ENCODE results near the gene SHC3.

Gene SHC3

GRCh38 chr9:88975966-88976889, 202.4 kb downstream of the SHC3 start:
- DNase-seq, result no peak

GRCh38 chr9:88974641-88975040, 204.0 kb downstream of the SHC3 start:
- DNase-seq, result no peak

GRCh38 chr9:88973281-88974045, 205.2 kb downstream of the SHC3 start:
- no peak for DNase-seq

DNA sequence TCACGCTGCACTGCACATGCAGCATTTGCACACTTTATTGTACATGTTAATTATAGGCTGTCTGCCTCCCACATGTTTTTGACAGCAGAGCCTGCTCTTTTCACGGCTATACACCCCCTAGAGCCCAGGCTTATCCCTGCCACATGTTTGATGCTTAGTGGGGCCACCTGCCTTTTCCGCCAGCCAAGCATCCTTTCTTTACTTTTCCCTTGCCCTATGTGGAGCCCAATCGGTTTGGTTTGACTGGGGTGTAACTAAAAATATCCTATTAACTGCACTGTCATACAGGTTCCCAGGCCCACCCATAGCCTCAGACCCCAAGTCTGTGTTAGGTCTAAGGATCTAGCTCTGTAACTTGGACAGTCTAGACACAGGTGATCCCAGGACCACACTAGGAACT, 206.2 kb downstream of the SHC3 start:
- no peak for DNase-seq

DNA sequence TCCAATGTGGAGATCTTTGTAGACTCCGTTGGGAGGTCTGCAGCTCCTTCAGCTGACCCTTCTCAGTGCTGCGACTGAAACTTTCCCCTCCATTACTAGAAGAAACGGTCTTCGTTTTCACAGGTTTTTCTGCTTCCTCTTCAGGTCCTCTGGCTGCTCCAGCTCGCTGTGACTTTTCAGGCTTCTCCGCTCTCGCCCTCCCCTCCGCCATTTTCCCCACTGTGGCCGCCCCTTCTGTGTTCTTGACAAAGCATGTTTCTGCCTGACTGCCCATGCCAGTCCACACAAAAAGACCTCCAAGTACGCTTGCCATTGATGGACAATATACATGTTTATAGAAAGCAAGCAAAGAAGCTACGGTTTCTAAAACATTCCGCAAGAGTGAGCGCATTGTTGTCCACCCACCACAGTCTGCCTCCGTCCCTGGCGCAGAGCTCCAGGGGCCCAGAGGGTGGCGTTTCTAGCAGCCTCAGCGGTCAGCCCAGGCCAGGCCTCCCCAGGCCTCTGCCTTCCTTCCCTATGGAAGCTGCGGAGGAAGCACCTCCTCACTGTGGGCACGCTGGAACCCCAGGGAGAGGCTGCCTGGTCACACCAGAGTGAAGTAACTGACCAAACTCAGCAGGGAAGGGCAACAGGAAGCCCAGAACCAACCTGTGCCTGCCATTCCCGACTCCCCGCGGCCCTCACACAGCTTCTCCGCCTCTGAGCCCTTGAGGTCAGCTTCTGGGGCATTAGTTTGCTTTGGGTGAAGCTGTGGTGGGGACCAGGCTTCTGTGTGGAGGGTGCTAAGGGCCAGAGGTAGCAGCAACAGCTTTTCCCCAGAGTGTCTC, 207.3 kb downstream of the SHC3 start:
- no peak for DNase-seq

- no peak for DNase-seq
These were observed 208.8 kb downstream of the SHC3 start for GRCh38 chr9:88969646-88970373.

DNA sequence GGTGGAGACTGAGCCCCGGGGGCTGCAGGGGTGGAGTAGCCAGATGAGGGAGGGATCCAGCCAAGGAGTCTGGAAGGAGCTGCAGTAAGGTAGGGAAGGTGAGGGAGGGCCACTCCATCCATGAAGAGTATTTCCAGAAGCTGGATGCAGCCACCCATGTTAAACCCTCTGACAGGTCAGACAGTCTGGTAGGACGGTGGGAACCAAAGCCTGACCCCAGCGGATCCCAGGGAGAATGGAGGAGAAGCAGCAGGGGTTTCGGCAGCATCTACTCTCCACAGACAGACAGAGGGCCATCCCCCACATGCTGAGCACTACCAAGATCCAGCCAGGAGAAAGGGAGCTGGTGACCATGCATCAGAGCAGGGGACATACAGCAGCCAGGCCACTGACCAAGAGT, 209.8 kb downstream of the SHC3 start:
- no peak for DNase-seq

DNA sequence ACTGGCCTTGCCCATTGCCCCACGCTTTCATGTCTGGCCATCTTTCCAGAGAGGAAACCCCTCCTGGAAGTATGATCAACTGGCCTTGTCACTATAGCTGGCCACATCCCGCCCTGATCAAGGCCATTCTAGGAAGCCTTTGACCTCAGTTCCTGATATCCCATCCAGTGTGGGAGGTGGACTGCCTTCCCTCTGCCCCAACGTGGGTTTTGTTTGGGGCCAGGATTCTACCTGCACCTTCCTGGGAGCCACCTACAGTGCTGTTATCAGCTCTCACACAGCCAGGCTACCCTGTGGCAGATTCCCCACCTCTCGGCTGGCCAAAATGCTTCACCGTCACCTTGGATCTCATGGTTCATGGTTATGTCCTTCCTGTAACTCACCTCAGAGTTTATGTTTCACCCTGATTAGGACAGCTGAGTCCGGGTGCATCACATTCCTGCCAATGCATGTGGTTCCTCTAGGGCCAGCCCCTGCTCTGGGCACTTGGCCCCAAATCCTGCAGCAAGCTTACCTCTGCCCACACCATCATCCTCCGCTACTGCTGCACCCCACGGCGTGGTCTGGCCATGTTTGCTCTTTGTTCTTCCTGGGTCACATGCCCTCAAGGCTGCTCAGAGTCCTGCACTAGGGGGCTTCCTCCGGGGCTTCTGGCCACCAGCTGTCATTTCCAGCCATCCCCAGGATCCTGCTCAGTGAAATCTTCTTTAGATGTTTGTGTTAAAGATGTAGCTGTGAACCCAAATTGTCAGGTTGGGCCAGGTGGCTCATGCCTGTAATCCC, 211.5 kb downstream of the SHC3 start:
- DNase-seq, result no peak

DNA sequence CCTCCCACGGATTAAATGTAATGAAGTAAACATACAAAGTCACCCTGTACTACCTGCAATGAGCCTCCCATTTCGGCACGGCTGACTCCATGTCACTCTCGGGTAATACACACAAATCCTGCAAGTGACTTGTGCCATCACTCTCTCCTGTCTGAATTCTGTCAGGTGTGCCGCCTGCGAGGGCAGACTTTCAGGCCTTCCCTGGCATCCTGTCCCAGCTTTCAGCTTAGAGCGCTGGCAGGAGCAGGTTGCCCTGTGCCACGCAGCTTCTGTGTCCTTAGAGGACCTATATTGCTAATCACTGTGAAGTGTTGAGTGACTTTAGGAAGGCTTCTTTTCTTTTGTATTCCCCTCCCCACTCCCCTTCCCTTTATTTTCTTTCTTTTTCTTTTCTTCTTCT, 213.1 kb downstream of the SHC3 start:
- no peak for DNase-seq

- no peak for DNase-seq
These were observed 218.0 kb downstream of the SHC3 start for GRCh38 chr9:88960632-88961031.

DNA sequence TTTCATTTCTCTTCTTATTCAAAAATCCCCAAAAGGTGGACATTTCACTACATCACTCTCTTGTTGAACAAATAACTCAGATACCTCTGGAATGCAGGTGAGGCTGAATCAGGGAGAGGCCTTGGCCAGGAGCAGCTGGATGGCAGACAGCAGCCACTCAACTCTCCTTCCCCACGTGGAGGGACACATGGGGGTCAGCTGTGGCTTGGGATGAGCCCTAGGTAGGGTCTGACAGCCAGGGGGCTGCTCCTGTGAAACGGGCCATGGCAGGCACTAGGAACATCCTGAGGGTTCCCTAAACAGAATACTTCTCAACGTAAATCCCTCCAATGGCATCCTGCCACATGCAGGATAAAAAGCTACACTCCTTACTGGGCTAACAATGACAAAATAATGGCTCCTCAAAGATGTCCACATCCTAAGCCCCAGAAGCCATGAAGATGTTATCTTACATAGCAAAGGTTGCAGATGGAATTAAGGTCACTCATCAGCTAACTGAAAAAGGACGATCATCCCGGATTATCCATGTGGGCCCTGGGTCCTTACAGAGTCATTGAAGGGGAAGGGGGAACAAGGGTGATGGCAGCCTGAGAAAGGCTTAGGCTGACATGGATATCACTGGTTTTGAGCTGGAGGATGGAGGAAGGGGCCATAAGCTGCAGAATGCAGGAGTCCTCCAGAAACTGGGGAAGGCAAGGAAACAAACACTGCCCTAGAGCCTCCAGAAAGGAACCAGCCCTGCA, 218.7 kb downstream of the SHC3 start:
- DNase-seq, result no peak

- no peak for DNase-seq
These were observed 221.1 kb downstream of the SHC3 start for GRCh38 chr9:88957526-88957925.
